Brain microvascular endothelial cell (primary cell): ENCODE data around the gene RSPH1.

Experiments
- DNase-seq: peaks from one replicate; pipeline ENCODE4 v3.0.0-alpha.2; 2020
- H3K27ac ChIP-seq: fragments of 250-450 bp; sonication (Bioruptor Pico); 2 replicates; pipeline ENCODE4 v1.5.1; 2020; ENCODE audit warnings: mild to moderate bottlenecking, moderate library complexity
- H3K27me3 ChIP-seq: fragments of 250-450 bp; sonication (Bioruptor Pico); replicated peaks from 2 replicates; pipeline ENCODE4 v1.5.1; 2020; ENCODE audit warnings: mild to moderate bottlenecking
- H3K36me3 ChIP-seq: fragments of 250-450 bp; sonication (Bioruptor Pico); replicated peaks from 2 replicates; pipeline ENCODE4 v1.5.1; 2020; ENCODE audit warnings: mild to moderate bottlenecking
- H3K4me3 ChIP-seq: 2 replicates; pipeline ENCODE4 v1.5.1; 2011; ENCODE audit warnings: low read depth, mild to moderate bottlenecking, control low read depth, low read length, moderate library complexity
- in situ Hi-C: cut with HindIII; loops from 2 replicates; pipeline ENCODE4 v1.10.0; 2017; ENCODE audit warnings: low sequenced_read_pairs, low pct_ligation_motif_present
- TF ChIP-seq, protein P1 (sequence below): IDR thresholded peaks from 2 replicates; pipeline ENCODE4 v1.5.1; 2011; ENCODE audit warnings: low read depth, mild to moderate bottlenecking, moderate library complexity, low read length, control low read depth, inconsistent platforms; ENCODE audit errors: missing control alignments

RSPH1 gene

DNA sequence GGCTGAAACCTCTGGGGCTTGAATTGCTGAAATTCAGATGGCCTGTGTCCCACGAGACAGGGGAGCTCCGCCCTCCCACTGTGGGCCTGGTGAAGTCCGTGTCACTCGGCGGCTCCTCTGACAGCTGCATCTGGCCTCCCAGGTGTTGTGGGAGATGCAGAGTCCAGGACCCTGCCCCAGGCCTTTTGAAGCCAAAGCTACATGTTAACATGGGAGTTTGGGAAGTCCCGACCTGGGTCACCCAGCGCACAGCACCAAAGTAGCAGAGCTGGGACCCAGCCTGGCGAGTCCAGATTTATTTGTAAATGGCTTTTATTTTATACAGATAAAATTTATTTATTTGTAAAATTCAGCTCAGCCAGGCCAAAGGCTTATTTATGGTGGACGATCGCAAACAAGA is 46.6 kb upstream of the RSPH1 start:
- in situ Hi-C loops, result no loop called here
- no peak for DNase-seq
- no peaks in the 10 kb centered on the region for H3K36me3 ChIP-seq
- no peak overlapping the region for H3K4me3 ChIP-seq
- TF ChIP-seq, protein P1, sequence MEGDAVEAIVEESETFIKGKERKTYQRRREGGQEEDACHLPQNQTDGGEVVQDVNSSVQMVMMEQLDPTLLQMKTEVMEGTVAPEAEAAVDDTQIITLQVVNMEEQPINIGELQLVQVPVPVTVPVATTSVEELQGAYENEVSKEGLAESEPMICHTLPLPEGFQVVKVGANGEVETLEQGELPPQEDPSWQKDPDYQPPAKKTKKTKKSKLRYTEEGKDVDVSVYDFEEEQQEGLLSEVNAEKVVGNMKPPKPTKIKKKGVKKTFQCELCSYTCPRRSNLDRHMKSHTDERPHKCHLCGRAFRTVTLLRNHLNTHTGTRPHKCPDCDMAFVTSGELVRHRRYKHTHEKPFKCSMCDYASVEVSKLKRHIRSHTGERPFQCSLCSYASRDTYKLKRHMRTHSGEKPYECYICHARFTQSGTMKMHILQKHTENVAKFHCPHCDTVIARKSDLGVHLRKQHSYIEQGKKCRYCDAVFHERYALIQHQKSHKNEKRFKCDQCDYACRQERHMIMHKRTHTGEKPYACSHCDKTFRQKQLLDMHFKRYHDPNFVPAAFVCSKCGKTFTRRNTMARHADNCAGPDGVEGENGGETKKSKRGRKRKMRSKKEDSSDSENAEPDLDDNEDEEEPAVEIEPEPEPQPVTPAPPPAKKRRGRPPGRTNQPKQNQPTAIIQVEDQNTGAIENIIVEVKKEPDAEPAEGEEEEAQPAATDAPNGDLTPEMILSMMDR, result no peak
- H3K27me3 ChIP-seq, result no peaks in the 10 kb centered on the region
- no peak overlapping the region for H3K27ac ChIP-seq

DNA sequence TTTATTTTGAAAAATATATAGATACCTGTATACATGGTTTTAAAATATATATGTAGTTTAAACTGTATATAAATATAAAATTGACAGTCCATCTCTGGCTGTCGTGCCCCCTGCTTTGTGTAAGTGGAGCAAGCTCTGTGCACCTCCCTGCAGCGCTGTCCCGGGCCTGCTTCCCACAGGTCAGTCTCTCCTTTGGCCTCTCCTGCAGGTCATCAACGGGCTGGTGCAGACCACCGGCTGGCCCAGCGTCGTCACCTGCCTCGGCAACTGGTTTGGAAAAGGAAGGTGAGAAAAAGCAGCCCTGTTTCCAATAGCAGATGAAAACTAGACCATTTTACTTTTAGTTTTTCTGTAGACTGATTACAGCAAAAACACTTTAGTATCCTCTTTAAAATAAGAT is 46.2 kb upstream of the RSPH1 start:
- in situ Hi-C loops, result no loop called here
- Histone ChIP-seq H3K36me3 (no peaks in the 10 kb centered on the region), H3K4me3 (no peak overlapping the region), H3K27me3 (no peaks in the 10 kb centered on the region), H3K27ac (no peak overlapping the region)
- no peak for DNase-seq
- TF ChIP-seq, protein P1, result no peak

DNA sequence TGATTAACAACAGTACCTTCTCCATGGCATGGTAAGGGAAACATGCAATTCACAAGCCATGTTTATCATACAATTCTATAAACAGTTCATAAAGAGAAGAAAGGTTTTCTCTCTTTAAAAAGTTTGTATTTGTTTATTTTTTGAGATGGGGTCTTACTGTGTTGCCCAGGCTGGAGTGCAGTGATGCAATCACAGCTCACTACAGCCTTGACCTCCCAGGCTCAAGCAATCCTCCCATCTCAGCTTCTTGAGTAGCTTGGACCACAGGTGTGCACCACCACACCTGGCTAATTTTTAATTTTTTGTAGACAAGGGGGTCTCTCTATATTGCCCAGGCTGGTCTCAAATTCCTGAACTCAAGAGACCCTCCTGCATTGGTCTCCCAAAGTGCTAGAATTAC is 45.6 kb upstream of the RSPH1 start:
- Histone ChIP-seq H3K27me3 (no peaks in the 10 kb centered on the region), H3K27ac (no peak overlapping the region), H3K36me3 (no peaks in the 10 kb centered on the region), H3K4me3 (no peak overlapping the region)
- DNase-seq, result no peak
- TF ChIP-seq, protein P1, result no peak
- in situ Hi-C loops, result no loop called here

DNA sequence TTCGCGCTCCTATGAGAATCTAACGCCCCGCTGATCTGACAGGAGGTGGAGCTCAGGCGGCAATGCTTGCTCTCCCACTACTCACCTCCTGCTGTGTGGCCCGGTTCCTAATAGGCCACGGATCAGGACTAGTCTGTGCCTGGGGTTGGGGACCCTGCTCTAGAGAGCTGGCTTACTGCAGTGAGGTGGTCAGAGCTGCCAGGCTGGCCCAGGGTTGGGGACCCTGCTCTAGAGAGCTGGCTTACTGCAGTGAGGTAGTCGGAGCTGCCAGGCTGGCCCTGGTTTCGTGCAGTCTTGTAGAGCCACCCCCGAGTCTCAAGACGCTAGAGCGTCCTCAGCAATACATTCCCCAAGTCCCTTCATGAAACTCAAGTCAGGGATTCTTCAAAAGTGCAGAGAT is 45.1 kb upstream of the RSPH1 start:
- Histone ChIP-seq H3K36me3 (no peaks in the 10 kb centered on the region), H3K4me3 (no peak overlapping the region), H3K27ac (no peak overlapping the region), H3K27me3 (no peaks in the 10 kb centered on the region)
- DNase-seq, result no peak
- TF ChIP-seq, protein P1, result no peak
- in situ Hi-C loops, result no loop called here

DNA sequence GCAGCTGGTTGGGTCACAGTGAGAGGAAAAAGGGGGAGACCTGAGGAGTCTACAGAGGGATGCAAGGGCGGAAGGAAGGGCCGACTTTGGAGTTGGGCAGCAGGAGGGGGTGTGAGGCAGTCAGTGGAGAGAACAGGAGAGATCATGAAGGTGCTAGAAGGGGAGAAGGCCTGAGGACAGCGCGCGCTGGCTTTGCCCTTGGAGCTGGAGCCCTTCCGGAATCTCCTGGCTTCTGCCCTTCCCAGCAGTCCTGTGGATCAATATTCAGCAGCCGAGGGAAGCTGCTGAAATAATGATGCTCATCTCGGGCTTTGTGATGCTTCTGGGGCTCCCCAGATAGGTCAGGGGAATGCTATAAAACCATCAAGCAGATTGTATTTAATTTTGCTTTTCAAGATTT is 44.4 kb upstream of the RSPH1 start:
- H3K27me3 ChIP-seq, result no peaks in the 10 kb centered on the region
- H3K36me3 ChIP-seq, result no peaks in the 10 kb centered on the region
- in situ Hi-C loops, result no loop called here
- DNase-seq, result no peak
- H3K27ac ChIP-seq, result no peak overlapping the region
- TF ChIP-seq, protein P1, result no peak
- H3K4me3 ChIP-seq, result no peak overlapping the region

DNA sequence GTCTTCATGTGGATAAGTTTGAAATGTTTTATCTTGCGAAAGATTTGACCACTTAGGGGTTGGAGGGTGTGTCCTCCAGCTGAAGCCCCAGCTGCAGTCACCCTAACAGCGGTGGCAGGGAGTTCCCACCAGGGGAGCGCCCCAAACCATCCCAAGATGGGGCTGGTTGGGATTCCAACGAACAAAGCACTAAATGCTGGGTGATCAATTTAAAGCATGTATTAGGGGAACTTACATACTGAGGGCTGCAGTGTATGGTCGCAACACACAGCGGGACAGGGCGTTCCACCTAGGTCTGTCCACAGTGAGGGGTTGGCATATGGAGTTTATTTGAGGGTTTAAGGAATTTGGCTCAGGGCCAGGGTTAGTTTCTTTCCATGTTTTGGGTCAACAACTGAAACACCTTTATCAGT is 43.9 kb upstream of the RSPH1 start:
- in situ Hi-C loops, result no loop called here
- TF ChIP-seq, protein P1, result peak; percentile 34
- H3K36me3 ChIP-seq, result no peaks in the 10 kb centered on the region
- no peaks in the 10 kb centered on the region for H3K27me3 ChIP-seq
- no peak overlapping the region for H3K27ac ChIP-seq
- no peak overlapping the region for H3K4me3 ChIP-seq
- DNase-seq, result no peak
